ELR (cell line): ENCODE results near the gene HOXA10.

Experiments
- DNase-seq: peaks from one replicate; pipeline ENCODE4 v3.0.0-alpha.2; 2015; ENCODE audit warnings: low read depth

The HOXA10 gene

GRCh38 chr7:27203365-27203953 is 29.3 kb upstream of the HOXA10 start:
- no peak for DNase-seq

GRCh38 chr7:27202862-27203134 is 28.7 kb upstream of the HOXA10 start:
- no peak for DNase-seq

DNA sequence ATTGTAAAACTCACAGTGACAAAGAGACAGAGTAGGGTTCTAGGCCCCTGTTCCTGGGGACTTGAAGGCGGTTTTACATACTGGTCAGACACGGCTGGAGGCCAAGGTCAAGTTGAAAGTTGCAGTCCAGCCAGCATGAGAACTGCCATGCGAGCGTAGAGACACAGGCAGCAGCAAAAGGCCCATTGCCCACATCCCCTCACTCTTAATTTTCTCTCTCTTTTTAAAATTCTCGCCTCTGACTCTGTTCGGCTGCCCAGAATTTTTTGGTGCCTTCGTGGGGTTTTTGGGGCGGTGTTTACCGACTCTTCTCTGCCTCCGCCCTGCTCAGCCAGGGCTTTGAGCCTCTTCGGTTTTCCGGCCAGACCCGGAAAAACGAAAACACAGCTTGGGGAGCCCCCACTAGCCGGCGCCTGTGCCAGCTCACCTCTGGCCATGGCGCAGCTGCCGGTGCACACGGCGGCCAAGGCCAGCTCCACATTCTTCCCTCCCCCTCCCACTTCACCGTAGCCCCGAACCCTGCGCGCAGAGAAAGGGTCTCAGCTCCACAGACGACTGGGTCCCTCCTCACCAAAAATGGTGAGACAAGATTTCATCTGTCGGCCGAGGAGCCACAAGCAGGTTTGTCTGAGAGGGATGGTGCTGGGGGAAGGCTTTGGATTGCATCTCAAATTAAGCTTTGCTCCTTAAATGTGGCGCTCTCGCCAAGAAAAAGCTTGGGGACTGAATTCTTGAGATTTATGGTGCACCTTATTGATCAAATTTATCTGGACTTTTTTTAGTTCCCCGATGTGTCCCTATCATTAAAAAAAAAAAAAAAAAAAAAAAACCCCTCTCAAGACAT is 28.1 kb upstream of the HOXA10 start:
- DNase-seq: no peak

DNA sequence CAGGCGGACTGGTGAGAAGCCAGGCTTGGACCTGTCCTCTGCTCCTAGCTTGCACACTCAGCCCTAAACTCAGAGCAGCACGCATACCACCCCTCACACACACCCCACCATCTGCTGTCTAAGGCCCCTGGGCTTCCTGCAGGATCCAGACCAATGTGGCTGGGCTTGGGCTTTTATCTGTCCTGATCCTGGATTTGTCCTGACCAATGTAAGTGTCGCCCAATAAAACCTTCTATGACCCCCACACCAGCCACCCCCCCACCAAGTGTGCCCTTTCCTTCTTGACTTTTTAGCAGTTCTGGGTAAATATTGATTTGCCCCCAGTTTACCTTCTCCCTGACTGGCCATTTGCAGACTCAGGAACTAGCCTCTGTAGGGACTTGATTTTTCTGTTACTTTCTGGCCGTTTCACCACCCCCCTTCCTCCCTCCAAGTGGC is 27.5 kb upstream of the HOXA10 start:
- no peak for DNase-seq

GRCh38 chr7:27200761-27201579 is 26.9 kb upstream of the HOXA10 start:
- peak; percentile 37 for DNase-seq

DNA sequence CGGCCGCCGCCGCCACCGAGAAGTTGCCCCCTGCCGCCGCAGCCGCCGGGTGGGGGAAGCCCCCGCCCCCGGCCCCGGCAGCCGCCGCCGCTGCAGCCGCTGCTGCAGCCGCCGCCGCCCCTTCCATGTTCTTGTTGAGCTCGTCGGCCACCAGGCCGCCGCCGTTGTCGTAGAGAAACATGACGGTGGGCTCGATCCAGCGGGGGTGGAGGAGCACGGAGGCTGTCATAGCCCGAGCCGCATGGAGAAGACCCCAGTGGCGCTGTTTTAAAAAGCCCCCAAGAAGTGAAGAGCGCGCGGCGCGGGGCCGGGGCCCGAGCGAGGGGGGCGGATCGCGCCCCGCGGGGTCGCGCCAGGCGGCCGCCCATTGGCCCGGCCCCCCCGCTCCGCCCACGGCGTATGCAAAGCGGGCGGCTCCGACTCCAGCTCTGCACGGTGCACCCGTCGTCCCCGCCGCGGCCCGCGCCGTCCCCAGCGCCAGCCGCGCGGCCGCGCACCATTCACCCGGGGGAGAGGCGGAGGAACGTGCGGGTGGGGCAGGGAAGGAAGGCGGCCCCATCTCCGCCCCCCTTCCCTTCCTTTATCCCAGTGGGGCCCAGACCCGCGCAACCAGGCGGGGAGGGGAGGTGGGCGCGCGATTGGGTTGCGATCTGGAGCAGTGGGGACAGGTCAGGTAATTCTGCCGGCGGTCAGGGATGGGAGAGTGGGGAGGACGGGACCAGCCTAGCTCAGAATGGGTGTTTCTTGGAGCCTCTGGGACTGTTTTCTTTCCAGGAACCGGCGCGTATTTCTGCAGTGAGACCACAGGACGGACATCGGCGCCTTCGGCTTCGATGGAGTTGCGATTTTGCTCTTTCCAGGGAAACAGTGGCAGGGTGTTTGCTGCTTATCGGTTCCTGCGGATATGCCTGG is 26.0 kb upstream of the HOXA10 start, which contains the start of gene HOXA13:
TSS of gene HOXA13 (minus strand) at position 243 of the 912 bp plus-strand sequence. CDS start at position 229, 14 bp downstream.
- DNase-seq: peak; percentile 89

DNA sequence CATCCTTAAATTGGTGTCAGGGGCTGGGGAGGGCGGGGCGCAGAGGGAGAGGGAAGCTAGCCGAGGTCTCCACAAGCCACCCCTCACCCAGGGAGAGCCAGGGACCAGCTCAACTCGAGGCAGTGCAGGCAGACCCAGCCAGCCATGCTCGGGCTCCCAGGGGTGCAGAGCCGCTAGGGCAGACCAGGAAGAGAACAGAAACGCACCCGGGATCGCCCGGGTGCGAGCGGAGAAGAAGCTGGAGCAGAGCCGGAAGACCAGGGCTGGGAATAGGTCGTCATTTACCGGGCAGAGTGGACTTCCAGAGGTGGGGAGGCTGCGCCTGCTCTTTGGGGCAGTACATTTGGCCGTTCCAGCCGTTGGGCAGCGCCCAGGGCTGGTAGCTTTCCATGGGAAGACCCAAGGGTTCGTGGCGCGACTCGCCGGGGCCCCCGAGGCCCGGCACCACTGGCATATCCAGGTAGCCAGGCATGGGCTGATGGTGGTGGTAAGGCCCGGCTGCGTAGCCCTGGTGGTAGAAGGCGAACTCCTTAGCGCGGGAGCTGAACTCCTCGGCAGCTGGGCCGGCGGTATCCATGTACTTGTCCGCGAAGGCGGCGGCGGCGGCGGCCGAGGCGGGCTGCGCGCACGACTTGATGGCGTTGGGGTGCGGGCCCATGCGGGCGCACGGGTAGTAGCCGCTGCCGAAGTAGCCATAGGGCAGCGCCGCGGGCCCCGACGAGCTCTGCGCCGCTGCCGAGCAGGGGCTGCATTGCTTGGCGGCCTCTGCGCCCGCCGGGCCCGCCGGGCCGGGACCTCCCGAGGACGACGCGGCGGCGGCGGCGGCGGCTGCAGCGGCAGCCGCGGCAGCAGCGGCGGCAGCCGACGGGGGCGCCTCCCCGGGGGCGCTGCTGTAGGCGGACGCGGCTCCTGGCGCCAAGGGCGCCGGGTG is 25.0 kb upstream of the HOXA10 start:
- DNase-seq: peak; percentile 70

GRCh38 chr7:27198138-27198841 is 24.2 kb upstream of the HOXA10 start:
- DNase-seq: peak; percentile 61

GRCh38 chr7:27197137-27198042 is 23.3 kb upstream of the HOXA10 start:
- DNase-seq: peak; percentile 41

DNA sequence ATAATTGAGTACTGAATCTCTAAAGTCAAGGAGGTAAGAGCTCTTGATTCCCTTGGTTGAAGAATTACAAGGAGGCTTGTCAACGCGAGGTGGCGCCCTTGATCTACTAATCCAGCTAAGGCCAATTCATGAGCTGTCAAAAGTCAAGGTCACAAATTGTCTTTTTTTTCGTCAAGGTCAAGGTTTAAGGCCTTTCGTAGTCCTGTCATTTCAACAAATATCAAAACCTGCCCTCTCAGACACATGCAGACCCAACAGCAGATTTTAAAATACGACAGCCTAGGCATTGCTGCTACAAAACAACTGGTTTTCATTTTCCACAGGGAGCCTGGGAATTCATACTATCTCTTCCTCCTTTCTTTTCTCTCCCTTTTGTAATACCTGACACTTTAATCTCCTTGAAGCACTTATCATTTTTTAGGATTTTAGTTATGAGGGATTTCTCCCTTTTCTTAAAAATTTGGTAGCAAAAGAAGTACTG is 22.2 kb upstream of the HOXA10 start:
- DNase-seq: peak; percentile 88

DNA sequence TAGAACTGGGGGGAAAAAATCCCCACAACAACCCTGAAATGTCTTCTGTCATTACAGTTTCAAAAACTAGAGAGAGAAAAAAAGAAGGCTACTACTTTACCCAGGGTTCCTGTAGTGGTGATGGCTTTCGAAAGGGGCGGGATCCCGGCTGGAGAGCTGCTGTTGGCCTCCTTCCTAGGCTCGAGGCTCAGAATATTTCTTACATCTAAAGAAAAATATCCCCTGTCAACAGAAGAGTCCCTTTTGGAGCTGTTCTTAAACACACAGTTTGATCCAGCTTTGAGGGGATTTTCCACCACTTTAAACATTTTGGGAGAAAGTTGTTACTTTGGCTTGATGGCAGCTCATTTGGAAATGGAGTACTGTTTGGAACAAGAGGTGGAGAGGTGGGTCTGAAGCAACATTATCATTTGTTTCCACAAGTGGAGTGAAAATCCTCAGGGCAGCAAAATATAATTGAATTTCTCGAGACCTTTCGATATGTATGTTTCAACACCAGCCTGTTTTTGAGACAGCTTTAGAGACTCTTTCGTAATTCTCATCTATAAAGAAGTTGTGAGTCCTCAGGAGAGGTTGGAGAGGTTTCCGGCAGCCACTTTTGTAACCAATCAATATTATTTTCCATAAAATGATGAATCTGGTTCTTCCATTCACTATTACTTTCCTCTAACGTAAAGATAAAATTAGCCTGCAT is 20.7 kb upstream of the HOXA10 start:
- peak; percentile 69 for DNase-seq

- no peak for DNase-seq
Measured at GRCh38 chr7:27194002-27194352, 19.9 kb upstream of the HOXA10 start.

GRCh38 chr7:27193335-27194001 is 19.3 kb upstream of the HOXA10 start:
- DNase-seq: peak; percentile 80

DNA sequence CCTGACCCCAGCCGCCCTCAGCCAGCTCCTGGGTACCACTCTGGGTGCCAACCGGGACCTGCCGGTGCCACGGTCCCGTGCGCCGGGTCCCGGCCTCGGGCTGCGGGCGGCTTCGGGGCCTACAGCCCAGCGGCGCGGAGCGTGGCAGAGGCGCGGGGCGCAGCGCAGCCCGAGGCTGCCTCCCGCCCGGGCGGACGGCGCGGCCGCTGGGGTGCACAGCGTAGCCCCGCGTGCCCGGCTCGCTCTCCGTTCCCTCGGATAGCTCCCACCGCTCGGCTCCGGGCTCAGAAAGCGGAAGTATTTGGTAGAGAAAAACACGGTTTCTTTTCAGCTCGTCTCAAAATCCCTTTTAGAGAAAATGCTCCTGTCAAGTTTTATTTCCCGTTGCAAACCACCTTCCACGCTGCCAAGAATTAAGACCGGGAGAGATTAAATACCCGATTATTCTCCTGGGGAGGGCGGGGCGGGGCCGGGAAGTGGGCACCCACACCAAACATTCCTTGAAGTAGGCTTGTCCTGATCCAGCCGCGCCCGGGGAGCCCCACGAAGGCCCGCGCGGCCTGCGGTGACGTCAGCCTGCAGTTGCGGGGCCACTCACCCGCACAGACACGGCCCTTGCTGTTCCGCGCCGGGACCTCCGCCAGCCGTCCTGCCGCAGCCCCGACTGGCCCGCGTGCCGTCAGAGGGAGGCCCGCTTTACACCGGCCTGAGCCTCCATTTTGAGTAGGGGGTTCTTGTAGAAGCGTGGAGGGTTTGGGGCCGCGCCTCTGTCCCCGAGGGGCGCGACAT is 18.6 kb upstream of the HOXA10 start:
- peak; percentile 71 for DNase-seq

DNA sequence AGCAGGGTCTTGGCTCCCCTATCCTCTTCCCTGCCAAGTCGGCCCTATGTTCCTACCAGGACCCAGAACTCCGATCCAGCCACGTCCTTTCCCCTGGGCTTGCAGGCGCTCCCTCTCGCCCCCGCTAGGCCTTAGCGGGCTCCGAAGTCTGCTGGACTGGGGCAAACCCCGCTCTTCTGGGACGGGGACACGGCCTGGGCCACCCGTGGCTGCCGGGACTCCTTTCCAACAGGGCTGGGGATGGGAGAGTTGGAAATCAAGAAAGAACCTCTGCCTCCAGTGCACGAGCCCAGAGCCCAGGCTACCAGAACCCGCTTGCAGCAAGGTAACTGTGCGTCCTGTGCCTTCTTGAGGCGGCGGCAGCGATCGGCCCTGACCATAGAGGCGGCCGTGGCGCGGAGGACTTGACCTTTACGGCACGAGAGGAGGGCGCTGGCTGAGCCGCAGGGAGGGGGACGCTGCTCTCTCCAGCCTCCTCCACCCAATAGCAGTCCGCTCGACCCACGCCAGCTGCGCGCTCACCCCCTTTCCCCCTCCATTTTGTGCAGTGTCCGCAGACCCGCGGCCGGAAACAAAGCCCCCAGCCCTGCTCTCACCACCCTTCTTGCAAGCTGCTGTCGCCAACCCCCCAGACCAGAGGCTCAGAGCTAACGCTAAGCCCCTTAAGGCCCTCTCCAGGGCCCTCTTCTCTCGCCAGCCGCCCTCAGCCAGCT is 17.9 kb upstream of the HOXA10 start:
- DNase-seq: peak; percentile 87

GRCh38 chr7:27191161-27191731 is 17.1 kb upstream of the HOXA10 start:
- DNase-seq: peak; percentile 41
